Activated gamma-delta T cell treated with Interleukin-2 at 50 U/mL for 16 hours (primary cell): ENCODE measurements around the gene CCT2.

Experiments
- DNase-seq: peaks from one replicate; pipeline ENCODE4 v3.0.0-alpha.2; 2020

Gene CCT2

GRCh38 chr12:69644511-69644910 is 59.3 kb downstream of the CCT2 start:
- DNase-seq = no peak

- DNase-seq = no peak
These were observed 59.8 kb downstream of the CCT2 start for GRCh38 chr12:69645031-69645430.

- no peak for DNase-seq
These were observed 61.9 kb downstream of the CCT2 start for GRCh38 chr12:69647178-69647577.

GRCh38 chr12:69648476-69648875 is 63.2 kb downstream of the CCT2 start:
- no peak for DNase-seq

DNA sequence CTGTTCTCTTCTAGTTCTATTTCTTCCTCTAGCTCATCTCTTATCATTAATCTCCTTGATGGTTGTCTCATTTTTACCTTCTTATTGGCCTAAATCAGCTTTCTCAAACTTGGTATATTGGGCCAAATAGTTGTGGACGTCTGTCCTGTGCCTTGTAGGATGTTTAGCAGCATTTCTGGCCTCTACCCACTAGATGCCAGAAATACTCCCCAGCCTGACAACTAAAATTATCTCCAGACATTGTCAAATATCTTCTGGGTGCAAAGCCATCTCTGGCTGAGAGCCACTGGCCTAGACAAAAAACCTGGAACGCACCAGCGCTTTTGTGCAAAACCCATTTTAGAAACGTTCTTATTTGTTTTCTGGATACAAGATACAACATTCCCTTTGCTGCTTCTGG is 64.3 kb downstream of the CCT2 start:
- DNase-seq = no peak
